Activated CD8-positive, alpha-beta T cell treated with anti-CD3 and anti-CD28 coated beads for 36 hours (primary cell): Measurements from ENCODE around the gene PRKAG2. TPM values are rescaled to one million over a fixed set of nuclear protein-coding genes. Genes with fewer than 3 reads are reported as not detected.

Source experiments
- ATAC-seq: fragments of 200-7000 bp; cut with Tn5 transposase; one replicate; pipeline ENCODE4 v1.10.0; 2021; ENCODE audit warnings: mild to moderate bottlenecking, moderate library complexity
- CTCF ChIA-PET: fragments of 350-600 bp; sonication (Branson Sonifier 250); formaldehyde crosslinking; loops from one replicate; lab custom pipeline; 2021; ENCODE audit warnings: antibody characterized with exemption; lab: Charles Lee
- POLR2A ChIA-PET: fragments of 350-600 bp; sonication (Branson Sonifier 250); formaldehyde crosslinking; loops from one replicate; lab custom pipeline; 2021; ENCODE audit warnings: antibody characterized with exemption; lab: Charles Lee
- DNase-seq: peaks from one replicate; pipeline ENCODE4 v3.0.0-alpha.2; 2020
- H3K27ac Mint-ChIP-seq: one replicate; pipeline ENCODE4 v1.8.0; 2021; ENCODE audit warnings: mild to moderate bottlenecking, mixed read lengths
- H3K27me3 Mint-ChIP-seq: one replicate; pipeline ENCODE4 v1.8.0; 2021; ENCODE audit warnings: mixed read lengths
- H3K36me3 Mint-ChIP-seq: one replicate; pipeline ENCODE4 v1.8.0; 2021; ENCODE audit warnings: low read depth, mixed read lengths
- H3K4me1 Mint-ChIP-seq: one replicate; pipeline ENCODE4 v1.8.0; 2021; ENCODE audit warnings: low read depth, mixed read lengths
- H3K4me3 Mint-ChIP-seq: one replicate; pipeline ENCODE4 v1.8.0; 2021; ENCODE audit warnings: mild to moderate bottlenecking, moderate library complexity, mixed read lengths
- H3K9me3 Mint-ChIP-seq: one replicate; pipeline ENCODE4 v1.8.0; 2021; ENCODE audit warnings: mixed read lengths
- intact Hi-C: fragments of 100-400 bp; cut with micrococcal nuclease; formaldehyde crosslinking; loops from one replicate; pipeline ENCODE4 v1.10.0; 2022
- total RNA-seq, 2 experiments: library from RNA; stranded (reverse); gene quantifications; one replicate each; pipeline ENCODE4 v1.2.3, GENCODE V29; 2021
- TF ChIP-seq, protein P1 (sequence below): fragments of 200-600 bp; IDR thresholded peaks from one replicate; pipeline ENCODE4 v1.8.0; 2022; ENCODE audit warnings: antibody characterized with exemption, mild to moderate bottlenecking

The PRKAG2 gene
- total RNA-seq, 2 experiments from 2014 or later: 17.0 to 19.2 TPM

DNA sequence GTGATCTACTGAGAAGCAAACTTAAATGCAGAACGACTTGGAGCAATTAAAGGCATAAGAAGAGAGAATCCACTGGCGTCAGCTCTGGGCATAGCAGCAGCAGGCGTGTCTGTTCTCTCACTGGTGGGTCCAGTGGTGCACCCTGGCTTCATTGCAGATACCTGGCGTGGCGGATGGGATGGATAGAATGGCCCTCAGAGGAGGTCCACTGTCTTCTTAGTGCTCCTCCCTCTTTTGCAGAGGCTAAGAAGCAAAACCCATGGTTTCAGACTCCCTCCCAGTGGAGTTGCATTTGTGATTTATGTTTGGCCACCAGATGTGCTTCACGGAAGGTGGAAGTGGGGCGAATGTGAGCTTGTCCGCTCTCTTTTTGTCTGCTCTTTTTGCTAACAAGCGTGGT is 28.4 kb upstream of the PRKAG2 start:
- POLR2A ChIA-PET: no interaction called here
- intact Hi-C loops: no loop called here
- H3K9me3 Mint-ChIP-seq: no peaks in the 10 kb centered on the region
- CTCF ChIA-PET: no interaction called here
- peaks cover 16% of the 10 kb centered on the region for H3K27me3 Mint-ChIP-seq
- ATAC-seq (no peak), DNase-seq (no peak)
- no peak overlapping the region for H3K4me3 Mint-ChIP-seq
- no peaks in the 10 kb centered on the region for H3K4me1 Mint-ChIP-seq
- TF ChIP-seq, protein P1, sequence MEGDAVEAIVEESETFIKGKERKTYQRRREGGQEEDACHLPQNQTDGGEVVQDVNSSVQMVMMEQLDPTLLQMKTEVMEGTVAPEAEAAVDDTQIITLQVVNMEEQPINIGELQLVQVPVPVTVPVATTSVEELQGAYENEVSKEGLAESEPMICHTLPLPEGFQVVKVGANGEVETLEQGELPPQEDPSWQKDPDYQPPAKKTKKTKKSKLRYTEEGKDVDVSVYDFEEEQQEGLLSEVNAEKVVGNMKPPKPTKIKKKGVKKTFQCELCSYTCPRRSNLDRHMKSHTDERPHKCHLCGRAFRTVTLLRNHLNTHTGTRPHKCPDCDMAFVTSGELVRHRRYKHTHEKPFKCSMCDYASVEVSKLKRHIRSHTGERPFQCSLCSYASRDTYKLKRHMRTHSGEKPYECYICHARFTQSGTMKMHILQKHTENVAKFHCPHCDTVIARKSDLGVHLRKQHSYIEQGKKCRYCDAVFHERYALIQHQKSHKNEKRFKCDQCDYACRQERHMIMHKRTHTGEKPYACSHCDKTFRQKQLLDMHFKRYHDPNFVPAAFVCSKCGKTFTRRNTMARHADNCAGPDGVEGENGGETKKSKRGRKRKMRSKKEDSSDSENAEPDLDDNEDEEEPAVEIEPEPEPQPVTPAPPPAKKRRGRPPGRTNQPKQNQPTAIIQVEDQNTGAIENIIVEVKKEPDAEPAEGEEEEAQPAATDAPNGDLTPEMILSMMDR: no peak
- H3K27ac Mint-ChIP-seq: no peak overlapping the region
- no peaks in the 10 kb centered on the region for H3K36me3 Mint-ChIP-seq

DNA sequence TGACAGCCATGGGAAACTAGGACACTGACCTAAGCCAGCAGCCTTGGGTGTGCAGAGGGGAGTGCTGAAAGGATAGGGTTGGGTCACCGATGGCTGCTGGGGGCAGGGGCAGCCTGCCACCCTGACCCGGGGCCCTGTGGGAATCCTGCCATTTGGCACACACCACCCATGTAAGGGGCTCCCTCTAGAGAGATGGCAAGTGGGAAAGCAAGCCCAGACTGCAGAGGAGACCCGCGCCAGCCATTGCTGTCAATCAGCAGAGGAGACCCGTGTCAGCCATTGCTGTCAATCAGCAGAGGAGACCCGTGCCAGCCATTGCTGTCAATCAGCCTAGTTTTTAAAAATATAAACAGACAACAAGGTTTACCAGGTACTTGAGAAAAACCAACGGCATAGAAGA is 27.4 kb upstream of the PRKAG2 start:
- ChIA-PET POLR2A (no interaction called here), CTCF (no interaction called here)
- TF ChIP-seq, protein P1: no peak
- intact Hi-C loops: no loop called here
- H3K9me3 Mint-ChIP-seq: no peaks in the 10 kb centered on the region
- DNase-seq (no peak), ATAC-seq (no peak)
- no peak overlapping the region for H3K27ac Mint-ChIP-seq
- peaks cover 24% of the 10 kb centered on the region for H3K27me3 Mint-ChIP-seq
- H3K4me3 Mint-ChIP-seq: no peak overlapping the region
- no peaks in the 10 kb centered on the region for H3K36me3 Mint-ChIP-seq
- no peaks in the 10 kb centered on the region for H3K4me1 Mint-ChIP-seq

DNA sequence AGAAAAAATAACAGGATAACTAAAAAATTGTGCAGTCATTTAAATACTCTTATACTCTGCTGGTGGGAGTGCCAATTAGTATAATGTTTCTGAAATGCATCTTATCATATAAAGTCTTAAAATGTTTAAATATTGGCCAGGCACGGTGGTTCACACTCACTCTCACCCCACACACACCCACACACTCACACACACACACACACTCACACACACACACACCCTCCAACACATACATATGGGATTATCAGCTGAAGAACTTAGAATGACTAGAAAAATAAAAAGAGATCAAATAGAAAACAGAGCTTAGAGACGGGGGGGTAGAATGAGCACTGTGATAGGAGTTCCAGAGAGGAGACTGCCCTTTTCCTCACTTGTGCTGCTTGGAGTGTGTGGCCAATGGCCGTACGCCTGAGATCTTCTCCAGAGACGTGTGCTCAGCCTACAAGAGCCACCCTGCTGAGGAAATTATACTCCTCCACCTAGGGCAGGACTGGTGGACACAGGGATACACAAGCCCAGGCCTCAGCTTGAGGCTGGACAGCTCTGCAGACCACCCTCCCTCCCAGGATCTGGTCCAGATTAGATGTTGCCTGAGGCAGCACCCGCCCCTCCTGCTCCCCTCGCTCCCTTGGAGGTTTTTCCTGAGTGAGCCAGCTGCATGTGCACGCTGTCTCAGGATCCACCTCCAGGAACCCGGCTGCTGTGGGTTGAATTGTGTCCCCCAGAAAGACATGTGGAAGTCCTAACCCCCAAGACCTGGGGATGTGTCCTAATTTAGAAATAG is 26.5 kb upstream of the PRKAG2 start:
- no peak for DNase-seq
- no peaks in the 10 kb centered on the region for H3K9me3 Mint-ChIP-seq
- ATAC-seq: no peak
- H3K4me1 Mint-ChIP-seq: no peaks in the 10 kb centered on the region
- ChIA-PET CTCF (no interaction called here), POLR2A (no interaction called here)
- intact Hi-C loops: no loop called here
- H3K27me3 Mint-ChIP-seq: peaks cover 21% of the 10 kb centered on the region
- H3K4me3 Mint-ChIP-seq: no peak overlapping the region
- TF ChIP-seq, protein P1: no peak
- no peak overlapping the region for H3K27ac Mint-ChIP-seq
- no peaks in the 10 kb centered on the region for H3K36me3 Mint-ChIP-seq

DNA sequence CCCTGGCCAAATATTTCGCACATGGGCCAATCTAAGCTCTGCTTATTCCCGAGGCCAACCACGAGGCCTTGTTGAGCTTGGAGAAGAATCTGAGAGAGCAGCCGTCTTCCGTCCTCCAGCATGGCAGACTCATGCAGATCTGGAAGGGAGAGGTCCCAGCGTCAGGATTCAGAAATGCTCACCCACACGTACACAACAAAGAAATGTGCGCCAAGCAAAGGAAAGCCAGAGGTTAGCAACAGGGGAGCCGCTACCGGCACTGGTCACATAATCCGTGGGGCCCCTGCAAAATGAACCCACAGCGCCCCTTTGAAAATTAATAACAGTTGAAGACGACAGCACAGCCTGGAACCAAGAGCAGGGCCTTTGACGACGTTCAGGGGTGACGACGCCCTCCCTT is 25.4 kb upstream of the PRKAG2 start:
- H3K9me3 Mint-ChIP-seq: no peaks in the 10 kb centered on the region
- no peak overlapping the region for H3K4me3 Mint-ChIP-seq
- H3K36me3 Mint-ChIP-seq: no peaks in the 10 kb centered on the region
- intact Hi-C loops: no loop called here
- peaks cover 19% of the 10 kb centered on the region for H3K27me3 Mint-ChIP-seq
- TF ChIP-seq, protein P1: no peak
- ATAC-seq: no peak
- ChIA-PET POLR2A (no interaction called here), CTCF (no interaction called here)
- DNase-seq: no peak
- H3K4me1 Mint-ChIP-seq: no peaks in the 10 kb centered on the region
- H3K27ac Mint-ChIP-seq: no peak overlapping the region

DNA sequence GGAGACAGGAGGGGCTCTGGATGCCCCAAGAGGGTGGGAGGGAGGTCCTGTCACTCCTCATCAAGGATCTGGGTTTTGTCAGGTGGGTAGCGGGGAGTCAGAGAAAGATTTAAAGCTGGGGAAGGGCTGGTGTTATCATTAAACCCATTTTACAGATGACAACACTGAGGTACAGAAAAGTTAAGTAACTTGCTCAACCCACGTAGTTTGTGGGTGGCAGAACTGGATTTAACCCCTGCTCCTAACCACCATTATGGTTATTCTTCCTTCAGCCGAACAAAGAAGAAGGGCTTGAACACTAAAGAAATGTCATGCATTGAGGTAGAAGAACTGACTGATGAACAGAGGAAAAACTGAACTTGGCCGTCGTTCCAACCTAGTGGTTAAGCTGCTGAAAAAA is 24.9 kb upstream of the PRKAG2 start:
- ATAC-seq (no peak), DNase-seq (no peak)
- TF ChIP-seq, protein P1: no peak
- Mint-ChIP-seq H3K27me3 (peaks cover 15% of the 10 kb centered on the region), H3K36me3 (no peaks in the 10 kb centered on the region), H3K27ac (no peak overlapping the region), H3K9me3 (no peaks in the 10 kb centered on the region), H3K4me3 (no peak overlapping the region), H3K4me1 (no peaks in the 10 kb centered on the region)
- POLR2A ChIA-PET: no interaction called here
- CTCF ChIA-PET: interaction anchor here (0.9 kb wide), 1 partner anchor 23 kb away, joined by 3 read pairs; no protein-coding TSS in a partner anchor
- intact Hi-C loops: no loop called here
